LoVo (cell line): ENCODE data around the gene RAET1G.
"Not testable (repeated sequence)": the region's sequence is repeated elsewhere in the genome, so short reads cannot be mapped to it uniquely, and the experiment has no call there.

Source experiments
- DNase-seq: peaks from one replicate; pipeline ENCODE4 v3.0.0-alpha.2; 2016; ENCODE audit warnings: low spot score

Gene RAET1G

GRCh38 chr6:149922642-149923326, at the start of gene RAET1G:
Gene RAET1G (minus strand): TSS chr6:149923121. CDS start chr6:149923010, 111 bp downstream.
- peak; percentile 88 for DNase-seq

- DNase-seq, result no peak
Measured at GRCh38 chr6:149969635-149970034, 46.7 kb upstream of the RAET1G start.

GRCh38 chr6:149968909-149969308, 46.0 kb upstream of the RAET1G start:
- DNase-seq, result not testable (repeated sequence)

GRCh38 chr6:149967999-149968398, 45.1 kb upstream of the RAET1G start:
- not testable (repeated sequence) for DNase-seq

GRCh38 chr6:149967591-149967990, 44.7 kb upstream of the RAET1G start:
- DNase-seq, result no peak

- not testable (repeated sequence) for DNase-seq
Measured at GRCh38 chr6:149966319-149966718, 43.4 kb upstream of the RAET1G start.

GRCh38 chr6:149965194-149966020, 42.5 kb upstream of the RAET1G start:
- no peak for DNase-seq

GRCh38 chr6:149964308-149965193, 41.6 kb upstream of the RAET1G start:
- DNase-seq, result no peak

- DNase-seq, result peak; percentile 84
Measured at GRCh38 chr6:149963462-149964307, 40.8 kb upstream of the RAET1G start, which contains the start of gene ULBP1. Gene ULBP1 (plus strand): TSS chr6:149963943. CDS start chr6:149964050, 107 bp downstream.

GRCh38 chr6:149963212-149963461, 40.2 kb upstream of the RAET1G start:
- DNase-seq, result no peak

GRCh38 chr6:149962461-149963211, 39.7 kb upstream of the RAET1G start:
- no peak for DNase-seq

GRCh38 chr6:149961728-149962425, 39.0 kb upstream of the RAET1G start:
- DNase-seq, result peak; percentile 16

GRCh38 chr6:149960488-149960887, 37.6 kb upstream of the RAET1G start:
- no peak for DNase-seq

GRCh38 chr6:149959806-149960205, 36.9 kb upstream of the RAET1G start:
- not testable (repeated sequence) for DNase-seq

GRCh38 chr6:149958124-149958523, 35.2 kb upstream of the RAET1G start:
- not testable (repeated sequence) for DNase-seq

GRCh38 chr6:149955654-149956317, 32.9 kb upstream of the RAET1G start:
- DNase-seq, result not testable (repeated sequence)

- DNase-seq, result not testable (repeated sequence)
Measured at GRCh38 chr6:149954984-149955653, 32.2 kb upstream of the RAET1G start.

- DNase-seq, result not testable (repeated sequence)
Measured at GRCh38 chr6:149954328-149954983, 31.5 kb upstream of the RAET1G start.
